SK-N-SH treated with all-trans-retinoic acid at 6 μM for 48 hours (cell line): Measurements from ENCODE around the gene MAP4K4.

Experiments used
- BACH2 ChIP-seq: fragments of 250-450 bp; sonication (Bioruptor Pico); IDR thresholded peaks from 2 replicates; pipeline ENCODE4 v1.9.0; 2021; ENCODE audit warnings: mild to moderate bottlenecking, borderline replicate concordance
- POU6F1 ChIP-seq: fragments of 250-450 bp; sonication (Bioruptor Pico); IDR thresholded peaks from 2 replicates; pipeline ENCODE4 v1.8.0; 2021; ENCODE audit warnings: low read depth, mild to moderate bottlenecking, moderate library complexity, borderline replicate concordance
- RARB ChIP-seq: fragments of 250-450 bp; sonication (Bioruptor Pico); IDR thresholded peaks from 2 replicates; pipeline ENCODE4 v1.8.0; 2021; ENCODE audit warnings: mild to moderate bottlenecking, moderate library complexity
- TOX ChIP-seq: fragments of 250-450 bp; sonication (Bioruptor Pico); IDR thresholded peaks from 2 replicates; pipeline ENCODE4 v1.8.0; 2021; ENCODE audit warnings: mild to moderate bottlenecking, moderate library complexity, borderline replicate concordance
- ZFP3 ChIP-seq: fragments of 250-450 bp; sonication (Bioruptor Pico); IDR thresholded peaks from 2 replicates; pipeline ENCODE4 v1.5.0; 2020; ENCODE audit warnings: mild to moderate bottlenecking, moderate library complexity
- TF ChIP-seq, protein P1 (sequence below): fragments of 250-450 bp; sonication (Bioruptor Pico); IDR thresholded peaks from 2 replicates; pipeline ENCODE4 v1.8.0; 2020; ENCODE audit warnings: mild to moderate bottlenecking, moderate library complexity, borderline replicate concordance

GRCh38 chr2:101751875-101752619 is 54.5 kb downstream of the MAP4K4 start:
- TF ChIP-seq POU6F1 (no peak), BACH2 (CRISPR knock-in tag) (no peak), TOX (no peak), ZFP3 (no peak), RARB (CRISPR knock-in tag) (no peak)
- TF ChIP-seq, protein P1, sequence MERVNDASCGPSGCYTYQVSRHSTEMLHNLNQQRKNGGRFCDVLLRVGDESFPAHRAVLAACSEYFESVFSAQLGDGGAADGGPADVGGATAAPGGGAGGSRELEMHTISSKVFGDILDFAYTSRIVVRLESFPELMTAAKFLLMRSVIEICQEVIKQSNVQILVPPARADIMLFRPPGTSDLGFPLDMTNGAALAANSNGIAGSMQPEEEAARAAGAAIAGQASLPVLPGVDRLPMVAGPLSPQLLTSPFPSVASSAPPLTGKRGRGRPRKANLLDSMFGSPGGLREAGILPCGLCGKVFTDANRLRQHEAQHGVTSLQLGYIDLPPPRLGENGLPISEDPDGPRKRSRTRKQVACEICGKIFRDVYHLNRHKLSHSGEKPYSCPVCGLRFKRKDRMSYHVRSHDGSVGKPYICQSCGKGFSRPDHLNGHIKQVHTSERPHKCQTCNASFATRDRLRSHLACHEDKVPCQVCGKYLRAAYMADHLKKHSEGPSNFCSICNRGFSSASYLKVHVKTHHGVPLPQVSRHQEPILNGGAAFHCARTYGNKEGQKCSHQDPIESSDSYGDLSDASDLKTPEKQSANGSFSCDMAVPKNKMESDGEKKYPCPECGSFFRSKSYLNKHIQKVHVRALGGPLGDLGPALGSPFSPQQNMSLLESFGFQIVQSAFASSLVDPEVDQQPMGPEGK (CRISPR knock-in tag): no peak
